DND-41 (cell line): ENCODE data around the gene CCDC85A.

Source experiments
- EZH2 ChIP-seq: IDR thresholded peaks from 3 replicates; pipeline ENCODE4 v1.6.1; 2012; ENCODE audit warnings: borderline replicate concordance, low read depth, mild to moderate bottlenecking, moderate library complexity, low read length, inconsistent platforms; ENCODE audit not compliant: severe bottlenecking
- TF ChIP-seq, protein P1 (sequence below): IDR thresholded peaks from 2 replicates; pipeline ENCODE4 v1.5.1; 2012; ENCODE audit warnings: borderline replicate concordance, low read length, moderate library complexity, mild to moderate bottlenecking; ENCODE audit not compliant: poor library complexity, severe bottlenecking; ENCODE audit errors: extremely low read depth

DNA sequence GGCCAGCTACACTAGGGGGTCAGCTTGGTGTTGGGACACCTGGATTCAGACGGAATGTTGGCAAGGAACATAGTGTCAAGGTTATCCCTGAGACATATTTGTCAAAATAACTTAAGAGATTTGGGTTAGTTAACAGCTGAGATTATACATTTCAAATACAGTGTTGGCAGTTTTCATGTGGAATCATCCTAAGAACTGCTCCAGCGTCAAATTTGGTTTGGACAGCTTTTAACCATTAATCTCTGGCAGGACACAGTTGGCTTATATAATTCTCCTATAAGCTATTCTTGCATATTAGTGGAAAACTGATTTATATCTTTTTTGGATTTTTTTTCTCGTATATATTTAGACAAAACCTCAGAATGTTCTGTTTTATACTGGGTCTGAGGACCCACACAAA lies 132.2 kb downstream of the CCDC85A start:
- TF ChIP-seq, protein P1, sequence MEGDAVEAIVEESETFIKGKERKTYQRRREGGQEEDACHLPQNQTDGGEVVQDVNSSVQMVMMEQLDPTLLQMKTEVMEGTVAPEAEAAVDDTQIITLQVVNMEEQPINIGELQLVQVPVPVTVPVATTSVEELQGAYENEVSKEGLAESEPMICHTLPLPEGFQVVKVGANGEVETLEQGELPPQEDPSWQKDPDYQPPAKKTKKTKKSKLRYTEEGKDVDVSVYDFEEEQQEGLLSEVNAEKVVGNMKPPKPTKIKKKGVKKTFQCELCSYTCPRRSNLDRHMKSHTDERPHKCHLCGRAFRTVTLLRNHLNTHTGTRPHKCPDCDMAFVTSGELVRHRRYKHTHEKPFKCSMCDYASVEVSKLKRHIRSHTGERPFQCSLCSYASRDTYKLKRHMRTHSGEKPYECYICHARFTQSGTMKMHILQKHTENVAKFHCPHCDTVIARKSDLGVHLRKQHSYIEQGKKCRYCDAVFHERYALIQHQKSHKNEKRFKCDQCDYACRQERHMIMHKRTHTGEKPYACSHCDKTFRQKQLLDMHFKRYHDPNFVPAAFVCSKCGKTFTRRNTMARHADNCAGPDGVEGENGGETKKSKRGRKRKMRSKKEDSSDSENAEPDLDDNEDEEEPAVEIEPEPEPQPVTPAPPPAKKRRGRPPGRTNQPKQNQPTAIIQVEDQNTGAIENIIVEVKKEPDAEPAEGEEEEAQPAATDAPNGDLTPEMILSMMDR: no peak
- no peak for TF ChIP-seq EZH2
